ENCODE data around the gene RBPMS2. TPM values are rescaled to one million over a fixed set of nuclear protein-coding genes. Genes with fewer than 3 reads are reported as not detected.
"Not testable (repeated sequence)": the region's sequence is repeated elsewhere in the genome, so short reads cannot be mapped to it uniquely, and the experiment has no call there.

RBPMS2 gene
- total and polyA plus RNA-seq, 2 donors (not counting 1 experiment from before 2014, with no cell fraction given), result 0.47 to 0.63 TPM

- H3K27ac Mint-ChIP-seq; H3K27me3 ChIP-seq (replicated peaks in 1 of 4; ENCODE audit: control extremely low read depth in 1 of 4, control insufficient read depth in 3 of 4, insufficient read depth in 4 of 4, low read length in 3 of 4); H3K4me1 ChIP-seq (ENCODE audit: control insufficient read depth in 2 of 2, insufficient read depth in 2 of 2, low read length in 2 of 2); H2AFZ ChIP-seq (ENCODE audit: insufficient read depth, low read depth, low read length, poor library complexity, severe bottlenecking); H3K9ac ChIP-seq (ENCODE audit: low read length); intact Hi-C loops (cut with micrococcal nuclease); H3K4me3 Mint-ChIP-seq; H3K79me2 ChIP-seq (ENCODE audit: control insufficient read depth, insufficient read depth, low read length); H3K9me3 ChIP-seq (ENCODE audit: control extremely low read depth in 1 of 3, control insufficient read depth in 2 of 3, insufficient read depth in 1 of 3, low read length in 2 of 3); H3K27ac ChIP-seq (ENCODE audit: low read length in 2 of 2); H3K4me3 ChIP-seq (ENCODE audit: control extremely low read depth in 1 of 5, extremely low read depth in 1 of 5, insufficient read depth in 1 of 5, low read depth in 2 of 5, low read length in 4 of 5); H3K27me3 Mint-ChIP-seq; ATAC-seq (ENCODE audit: low read depth); H3K36me3 ChIP-seq (replicated peaks in 1 of 2; ENCODE audit: control extremely low read depth in 1 of 2, control insufficient read depth in 1 of 2, extremely low read depth in 1 of 2, insufficient read depth in 2 of 2, low read length in 1 of 2); POLR2A ChIA-PET; H3K9me3 Mint-ChIP-seq (ENCODE audit: insufficient read depth); H3K4me2 ChIP-seq (replicated peaks; ENCODE audit: low read depth, low read length, poor library complexity, severe bottlenecking); DNase-seq; H3K4me1 Mint-ChIP-seq; H4K20me1 ChIP-seq (ENCODE audit: control insufficient read depth, insufficient read depth, low read length, poor library complexity, severe bottlenecking): not testable (repeated sequence)
- WGBS (ENCODE audit: insufficient coverage), result 100% methylated on average over 1 of the region's 7 CpGs
- CTCF ChIA-PET, result interaction anchor here (0.7 to 2.9 kb wide), 2 partner anchors 14 to 38 kb away, joined by 3 to 10 read pairs; no protein-coding TSS in a partner anchor
These were observed 19.9 kb upstream of the RBPMS2 start for GRCh38 chr15:64795299-64795698.

- H3K27ac Mint-ChIP-seq, result no peak overlapping the region
- Histone ChIP-seq H3K9ac (ENCODE audit: low read length) (no peak overlapping the region), H2AFZ (ENCODE audit: insufficient read depth, low read depth, low read length, poor library complexity, severe bottlenecking) (no peak overlapping the region), H3K9me3 (ENCODE audit: control extremely low read depth in 1 of 3, control insufficient read depth in 2 of 3, insufficient read depth in 1 of 3, low read length in 2 of 3) (no peaks in the 10 kb centered on the region), H3K4me3 (ENCODE audit: control extremely low read depth in 1 of 5, extremely low read depth in 1 of 5, insufficient read depth in 1 of 5, low read depth in 2 of 5, low read length in 4 of 5) (no peak overlapping the region), H3K36me3 (replicated peaks in 1 of 2; ENCODE audit: control extremely low read depth in 1 of 2, control insufficient read depth in 1 of 2, extremely low read depth in 1 of 2, insufficient read depth in 2 of 2, low read length in 1 of 2) (no peaks in the 10 kb centered on the region), H3K4me2 (replicated peaks; ENCODE audit: low read depth, low read length, poor library complexity, severe bottlenecking) (no peak overlapping the region), H3K27ac (ENCODE audit: low read length in 2 of 2) (no peak overlapping the region), H3K79me2 (ENCODE audit: control insufficient read depth, insufficient read depth, low read length) (no peaks in the 10 kb centered on the region), H3K27me3 (replicated peaks in 1 of 4; ENCODE audit: control extremely low read depth in 1 of 4, control insufficient read depth in 3 of 4, insufficient read depth in 4 of 4, low read length in 3 of 4) (no peaks in the 10 kb centered on the region), H3K4me1 (ENCODE audit: control insufficient read depth in 2 of 2, insufficient read depth in 2 of 2, low read length in 2 of 2) (no peaks in the 10 kb centered on the region), H4K20me1 (ENCODE audit: control insufficient read depth, insufficient read depth, low read length, poor library complexity, severe bottlenecking) (no peaks in the 10 kb centered on the region)
- H3K4me1 Mint-ChIP-seq, result no peaks in the 10 kb centered on the region
- TF ChIP-seq CTCF (IDR thresholded peaks at IDR 0.05), result no peak
- no peak overlapping the region for H3K4me3 Mint-ChIP-seq
- ChIA-PET CTCF (interaction anchor here (2.0 kb wide), 1 partner anchor 20 kb away, joined by 6 read pairs; no protein-coding TSS in a partner anchor), POLR2A (no interaction called here)
- DNase-seq, result no peak
- H3K9me3 Mint-ChIP-seq (ENCODE audit: insufficient read depth), result no peaks in the 10 kb centered on the region
- H3K27me3 Mint-ChIP-seq, result no peaks in the 10 kb centered on the region
- no CpG with 5 or more reads among the region's 3 CpGs for WGBS (ENCODE audit: insufficient coverage)
- intact Hi-C loops (cut with micrococcal nuclease), result no loop called here
- no peak for ATAC-seq (ENCODE audit: low read depth)
These were observed 16.9 kb upstream of the RBPMS2 start for GRCh38 chr15:64792282-64792681.

Data from B cell (primary cell).